Type B pancreatic cell (in vitro differentiated cells): Measurements from ENCODE around the gene MTHFS. TPM values are rescaled to one million over a fixed set of nuclear protein-coding genes. Genes with fewer than 3 reads are reported as not detected.

Source experiments
- DNase-seq: peaks from one replicate; pipeline ENCODE4 v3.0.0; 2021; ENCODE audit warnings: mixed read lengths; ENCODE audit not compliant: unreplicated experiment; ENCODE audit errors: extremely low spot score
- H3K27ac Mint-ChIP-seq: 2 replicates; pipeline ENCODE4 v1.8.0; 2021; ENCODE audit warnings: mild to moderate bottlenecking, mixed read lengths
- H3K27me3 Mint-ChIP-seq: 2 replicates; pipeline ENCODE4 v1.8.0; 2021; ENCODE audit warnings: mixed read lengths
- H3K36me3 Mint-ChIP-seq: 2 replicates; pipeline ENCODE4 v1.8.0; 2021; ENCODE audit warnings: mixed read lengths
- H3K4me1 Mint-ChIP-seq: one replicate; pipeline ENCODE4 v1.8.0; 2021; ENCODE audit warnings: mixed read lengths; ENCODE audit not compliant: unreplicated experiment
- H3K4me3 Mint-ChIP-seq: 2 replicates; pipeline ENCODE4 v1.8.0; 2021; ENCODE audit warnings: mild to moderate bottlenecking, mixed read lengths
- H3K9me3 Mint-ChIP-seq: 2 replicates; pipeline ENCODE4 v1.8.0; 2021; ENCODE audit warnings: mixed read lengths
- total RNA-seq: library from RNA; stranded (reverse); gene quantifications from 2 replicates; pipeline ENCODE4 v1.2.1, GENCODE V29; 2021; ENCODE audit warnings: low replicate concordance
- TF ChIP-seq, protein P1 (sequence below): fragments of 200-600 bp; sonication (generic); conservative IDR thresholded peaks from 2 replicates; pipeline ENCODE4 v1.5.0; 2021; ENCODE audit warnings: antibody characterized with exemption, mild to moderate bottlenecking

Gene MTHFS
- total RNA-seq, 1 donor from 2014 or later: 27.6 TPM

GRCh38 chr15:79811406-79812405, 85.1 kb downstream of the MTHFS start:
- H3K9me3 Mint-ChIP-seq: no peaks in the 10 kb centered on the region
- TF ChIP-seq, protein P1, sequence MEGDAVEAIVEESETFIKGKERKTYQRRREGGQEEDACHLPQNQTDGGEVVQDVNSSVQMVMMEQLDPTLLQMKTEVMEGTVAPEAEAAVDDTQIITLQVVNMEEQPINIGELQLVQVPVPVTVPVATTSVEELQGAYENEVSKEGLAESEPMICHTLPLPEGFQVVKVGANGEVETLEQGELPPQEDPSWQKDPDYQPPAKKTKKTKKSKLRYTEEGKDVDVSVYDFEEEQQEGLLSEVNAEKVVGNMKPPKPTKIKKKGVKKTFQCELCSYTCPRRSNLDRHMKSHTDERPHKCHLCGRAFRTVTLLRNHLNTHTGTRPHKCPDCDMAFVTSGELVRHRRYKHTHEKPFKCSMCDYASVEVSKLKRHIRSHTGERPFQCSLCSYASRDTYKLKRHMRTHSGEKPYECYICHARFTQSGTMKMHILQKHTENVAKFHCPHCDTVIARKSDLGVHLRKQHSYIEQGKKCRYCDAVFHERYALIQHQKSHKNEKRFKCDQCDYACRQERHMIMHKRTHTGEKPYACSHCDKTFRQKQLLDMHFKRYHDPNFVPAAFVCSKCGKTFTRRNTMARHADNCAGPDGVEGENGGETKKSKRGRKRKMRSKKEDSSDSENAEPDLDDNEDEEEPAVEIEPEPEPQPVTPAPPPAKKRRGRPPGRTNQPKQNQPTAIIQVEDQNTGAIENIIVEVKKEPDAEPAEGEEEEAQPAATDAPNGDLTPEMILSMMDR: no peak
- H3K4me1 Mint-ChIP-seq: no peaks in the 10 kb centered on the region
- DNase-seq: no peak
- no peaks in the 10 kb centered on the region for H3K36me3 Mint-ChIP-seq
- H3K27me3 Mint-ChIP-seq: no peaks in the 10 kb centered on the region
- no peak overlapping the region for H3K27ac Mint-ChIP-seq
- H3K4me3 Mint-ChIP-seq: no peak overlapping the region

GRCh38 chr15:79804838-79805237, 92.0 kb downstream of the MTHFS start:
- no peaks in the 10 kb centered on the region for H3K36me3 Mint-ChIP-seq
- H3K4me3 Mint-ChIP-seq: no peak overlapping the region
- H3K9me3 Mint-ChIP-seq: no peaks in the 10 kb centered on the region
- H3K4me1 Mint-ChIP-seq: no peaks in the 10 kb centered on the region
- no peak for DNase-seq
- TF ChIP-seq, protein P1: no peak
- H3K27ac Mint-ChIP-seq: no peak overlapping the region
- H3K27me3 Mint-ChIP-seq: no peaks in the 10 kb centered on the region

- no peaks in the 10 kb centered on the region for H3K36me3 Mint-ChIP-seq
- DNase-seq: no peak
- H3K4me3 Mint-ChIP-seq: no peak overlapping the region
- H3K9me3 Mint-ChIP-seq: no peaks in the 10 kb centered on the region
- H3K4me1 Mint-ChIP-seq: no peaks in the 10 kb centered on the region
- TF ChIP-seq, protein P1: no peak
- H3K27ac Mint-ChIP-seq: no peak overlapping the region
- no peaks in the 10 kb centered on the region for H3K27me3 Mint-ChIP-seq
Observed at GRCh38 chr15:79798311-79798710, 98.5 kb downstream of the MTHFS start.

Other genes with a start within 250 kb of the MTHFS start
- gene BCL2A1, start 74.2 kb upstream of the MTHFS start, total RNA-seq: not detected in 2 replicates
- 59.6 and 64.3 TPM in 2 replicates for gene ZFAND6, start 162.7 kb upstream of the MTHFS start, total RNA-seq